Endometrial microvascular endothelial cells (primary cell): Measurements from ENCODE around the gene CLEC12A. TPM values are rescaled to one million over a fixed set of nuclear protein-coding genes. Genes with fewer than 3 reads are reported as not detected.
"Not testable (repeated sequence)": the region's sequence is repeated elsewhere in the genome, so short reads cannot be mapped to it uniquely, and the experiment has no call there.

Experiments used
- in situ Hi-C: cut with HindIII; loops from 2 replicates; pipeline ENCODE4 v1.10.0; 2017; ENCODE audit warnings: low sequenced_read_pairs, low pct_unique_long_range_greater_than_20kb; ENCODE audit errors: inconsistent ontology term
- total RNA-seq: library from RNA; depleted of rRNA; stranded (reverse); fragments of >200 nt; gene quantifications from one replicate; pipeline ENCODE4 v1.2.3, GENCODE V29; 2015; ENCODE audit errors: inconsistent ontology term

CLEC12A gene
- total RNA-seq, 1 donor from 2014 or later: not detected

GRCh38 chr12:9960590-9960989 lies 10.6 kb upstream of the CLEC12A start:
- in situ Hi-C loops: no loop called here

- in situ Hi-C loops: no loop called here
These were observed 10.1 kb upstream of the CLEC12A start for GRCh38 chr12:9961106-9961505.

DNA sequence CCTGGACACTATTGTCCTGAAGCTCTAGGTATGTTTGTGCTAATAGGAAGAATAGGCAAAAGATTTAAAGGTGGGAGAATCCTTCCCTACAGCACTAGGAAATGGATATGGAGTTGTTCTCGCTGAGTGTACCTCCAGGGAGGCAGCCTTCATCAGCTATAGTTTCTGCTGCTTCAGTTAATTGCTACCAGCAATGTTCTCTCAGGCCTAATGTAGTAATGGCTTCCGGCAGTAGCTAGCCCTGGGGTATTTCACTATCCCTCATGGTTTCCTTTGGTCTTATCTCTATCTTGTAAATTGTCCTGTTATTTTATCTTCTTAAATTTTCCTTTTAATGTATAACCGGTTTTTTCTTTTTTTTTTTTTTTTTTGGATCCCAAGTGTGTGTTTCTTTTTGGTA lies 9.3 kb upstream of the CLEC12A start:
- in situ Hi-C loops: no loop called here

- in situ Hi-C loops: no loop called here
These were observed 1.5 kb upstream of the CLEC12A start for GRCh38 chr12:9969673-9970072.

GRCh38 chr12:9973949-9974348 lies 2.7 kb downstream of the CLEC12A start:
- in situ Hi-C loops: no loop called here

GRCh38 chr12:9974731-9975130 lies 3.5 kb downstream of the CLEC12A start:
- in situ Hi-C loops: not testable (repeated sequence)

DNA sequence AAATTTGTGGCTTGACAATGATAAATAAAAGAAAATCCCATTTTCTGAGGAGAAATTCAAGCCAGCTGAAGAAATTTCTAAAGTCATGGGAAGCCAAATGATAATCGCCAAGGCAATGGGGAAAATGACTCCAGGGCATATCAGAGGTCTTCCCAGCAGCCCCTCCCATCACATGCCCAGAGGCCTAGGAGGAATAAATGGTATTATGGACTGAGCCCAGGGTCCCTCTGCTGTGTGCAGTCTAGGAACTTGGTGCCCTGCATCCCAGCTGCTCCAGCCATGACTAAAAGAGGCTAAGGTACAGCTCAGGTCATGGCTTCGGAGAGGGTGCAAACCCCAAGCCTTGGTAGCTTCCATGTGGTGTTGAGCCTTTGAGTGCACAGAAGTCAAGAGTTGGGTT lies 4.4 kb downstream of the CLEC12A start:
- in situ Hi-C loops: no loop called here

- in situ Hi-C loops: not testable (repeated sequence)
These were observed 5.4 kb downstream of the CLEC12A start for GRCh38 chr12:9976626-9977025.

- in situ Hi-C loops: no loop called here
These were observed 6.7 kb downstream of the CLEC12A start for GRCh38 chr12:9977916-9978315.

- in situ Hi-C loops: no loop called here
These were observed 8.9 kb downstream of the CLEC12A start for GRCh38 chr12:9980126-9980525.

DNA sequence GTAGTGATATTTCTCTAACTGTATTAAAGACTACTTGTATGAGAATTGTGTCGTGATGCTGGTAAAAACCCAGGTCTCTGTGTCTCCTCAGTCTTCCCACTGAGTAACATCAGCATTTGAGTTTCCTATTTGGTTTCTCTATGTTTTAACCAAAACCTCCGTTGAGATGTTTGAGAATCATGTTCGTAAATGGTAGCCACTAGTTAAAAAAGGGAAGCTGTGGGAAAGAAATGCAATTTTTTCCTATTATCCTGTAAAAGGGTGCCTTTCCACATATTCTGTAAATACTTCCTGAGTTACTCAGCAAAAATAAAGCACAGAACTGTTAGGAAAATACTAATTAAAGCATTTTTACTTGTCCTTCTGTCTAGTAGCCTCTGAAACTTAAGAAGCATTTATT lies 20.7 kb downstream of the CLEC12A start:
- in situ Hi-C loops: no loop called here

GRCh38 chr12:9992296-9992695 lies 21.1 kb downstream of the CLEC12A start:
- in situ Hi-C loops: no loop called here

DNA sequence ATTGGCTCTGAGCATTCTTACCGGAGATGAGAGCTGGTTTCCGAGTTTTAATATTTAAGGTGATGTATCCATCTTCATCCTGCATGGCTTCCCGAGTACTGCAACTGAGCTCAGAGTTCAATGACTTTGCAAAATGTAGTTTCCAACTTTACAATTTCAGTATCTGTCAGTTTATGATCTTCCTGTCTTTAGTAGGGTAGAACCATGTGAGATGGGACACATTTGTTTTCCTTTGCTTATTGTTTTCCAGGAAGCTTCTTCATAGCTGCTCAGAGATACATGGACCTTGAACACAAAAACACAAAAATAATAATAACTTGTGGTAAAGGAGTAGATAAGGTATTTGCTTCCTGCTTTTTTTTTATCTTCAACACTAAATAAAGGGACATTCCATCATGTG lies 27.8 kb downstream of the CLEC12A start, which contains the start of gene CLEC1B:
Gene CLEC1B, minus strand, starts transcription at position 106 of the 400 bp plus-strand sequence. Its CDS starts 21 bp downstream, at position 85.
- in situ Hi-C loops: no loop called here

- in situ Hi-C loops: no loop called here
These were observed 30.1 kb downstream of the CLEC12A start for GRCh38 chr12:10001171-10001776.

DNA sequence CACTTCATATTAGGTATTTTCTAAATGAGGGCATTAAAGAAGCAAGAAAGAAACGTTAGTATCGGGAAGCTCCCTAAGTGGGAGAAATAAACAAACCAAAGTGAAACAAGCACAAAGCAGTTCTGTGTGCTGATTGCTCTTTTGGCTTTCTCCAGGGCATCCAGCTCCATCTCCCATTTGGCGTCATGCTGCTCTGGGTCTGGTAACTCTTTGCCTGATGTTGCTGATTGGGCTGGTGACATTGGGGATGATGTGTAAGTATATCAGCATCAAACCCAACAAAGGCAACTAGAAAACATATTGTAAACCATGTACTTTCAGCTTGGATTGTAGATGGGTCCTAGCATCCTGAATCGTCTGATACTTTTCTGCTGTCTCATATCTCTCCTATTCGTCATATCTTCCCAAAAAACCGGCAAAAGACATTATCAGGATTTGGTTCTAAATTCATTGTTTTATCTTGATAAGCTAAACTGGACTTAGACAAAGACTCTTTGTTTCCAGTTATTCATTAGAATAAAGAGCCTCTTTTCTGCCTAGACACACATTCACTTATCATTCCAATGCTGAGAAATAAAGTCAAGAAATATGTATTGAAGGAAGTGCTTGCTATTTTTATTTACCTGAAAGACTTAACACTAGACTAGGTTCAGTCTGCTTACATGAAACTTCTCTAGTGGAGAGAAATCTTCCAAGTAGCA lies 41.6 kb downstream of the CLEC12A start:
- in situ Hi-C loops: no loop called here

GRCh38 chr12:10015450-10015849 lies 44.2 kb downstream of the CLEC12A start:
- in situ Hi-C loops: no loop called here

GRCh38 chr12:10016881-10017280 lies 45.7 kb downstream of the CLEC12A start:
- in situ Hi-C loops: no loop called here

DNA sequence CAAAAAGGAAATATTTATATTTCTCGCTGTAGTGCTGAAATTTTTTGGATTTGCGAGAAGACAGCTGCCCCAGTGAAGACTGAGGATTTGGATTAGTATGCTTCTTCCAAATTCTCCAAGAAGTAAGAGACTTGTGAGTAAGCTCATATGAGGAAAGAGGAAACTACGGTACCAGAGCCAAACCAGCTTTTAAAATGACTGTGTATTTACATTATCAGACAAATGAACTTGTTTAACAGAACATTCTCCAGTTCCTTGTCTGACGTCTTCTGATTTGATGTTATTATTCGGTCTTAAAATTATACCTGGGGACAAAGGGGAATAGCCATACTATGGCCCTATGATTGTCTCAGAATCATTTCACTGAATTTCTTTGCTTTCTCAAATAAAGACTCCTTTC lies 47.2 kb downstream of the CLEC12A start:
- in situ Hi-C loops: no loop called here

DNA sequence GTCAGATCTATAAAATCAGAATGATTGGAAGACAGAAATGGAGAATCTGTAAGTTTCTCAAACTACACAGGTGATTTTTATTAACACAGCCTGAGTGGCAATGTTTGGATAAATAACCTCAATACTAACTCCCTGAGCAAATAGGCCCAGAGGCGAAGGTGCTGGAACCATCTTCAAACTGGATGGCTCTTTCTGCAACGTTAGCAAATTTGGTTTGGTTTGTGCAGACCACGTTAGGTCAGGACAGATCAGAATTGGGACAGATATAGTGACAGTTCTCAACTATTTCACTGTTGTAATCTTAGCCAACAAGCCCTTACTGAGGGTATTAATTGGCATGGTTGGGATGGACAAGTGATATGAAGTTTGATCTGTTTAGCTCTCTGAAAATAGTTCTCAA lies 50.1 kb downstream of the CLEC12A start:
- in situ Hi-C loops: no loop called here

DNA sequence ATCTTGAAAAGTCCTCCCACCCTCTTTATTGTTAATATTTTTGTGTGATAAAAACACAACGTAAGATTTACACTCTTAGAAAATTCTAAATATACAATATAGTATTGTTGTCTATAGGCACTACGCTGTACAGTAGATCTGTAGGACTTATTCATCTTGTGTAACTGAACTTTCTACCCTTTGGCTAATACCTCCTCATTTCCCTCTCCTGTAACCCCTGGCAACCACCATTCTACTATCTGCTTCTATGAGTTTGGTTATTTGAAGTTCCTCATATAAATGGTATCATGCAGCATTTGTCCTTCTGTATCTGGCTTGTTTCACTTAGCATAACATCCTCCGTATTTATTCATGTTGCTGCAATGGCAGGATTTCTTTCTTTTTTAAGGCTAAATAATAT lies 54.0 kb downstream of the CLEC12A start:
- in situ Hi-C loops: no loop called here

DNA sequence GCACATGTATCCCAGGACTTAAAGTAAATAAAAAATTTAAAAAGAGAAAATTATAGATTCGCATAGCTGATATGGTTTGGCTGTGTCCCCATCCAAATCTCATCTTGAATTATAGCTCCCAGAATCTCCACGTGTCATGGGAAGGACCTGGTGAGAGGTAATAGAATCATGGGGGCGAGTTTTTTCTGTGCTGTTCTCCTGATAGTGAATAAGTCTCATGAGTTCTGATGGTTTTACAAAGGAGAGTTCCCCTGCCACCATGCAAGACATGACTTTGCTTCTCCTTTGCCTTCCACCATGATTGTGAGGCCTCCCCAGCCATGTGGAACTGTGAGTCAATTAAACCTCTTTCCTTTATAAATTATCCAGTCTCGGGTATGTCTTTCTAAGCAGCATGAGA lies 55.5 kb downstream of the CLEC12A start:
- in situ Hi-C loops: not testable (repeated sequence)
